ENCODE data around the gene RAD51B.

The RAD51B gene

DNA sequence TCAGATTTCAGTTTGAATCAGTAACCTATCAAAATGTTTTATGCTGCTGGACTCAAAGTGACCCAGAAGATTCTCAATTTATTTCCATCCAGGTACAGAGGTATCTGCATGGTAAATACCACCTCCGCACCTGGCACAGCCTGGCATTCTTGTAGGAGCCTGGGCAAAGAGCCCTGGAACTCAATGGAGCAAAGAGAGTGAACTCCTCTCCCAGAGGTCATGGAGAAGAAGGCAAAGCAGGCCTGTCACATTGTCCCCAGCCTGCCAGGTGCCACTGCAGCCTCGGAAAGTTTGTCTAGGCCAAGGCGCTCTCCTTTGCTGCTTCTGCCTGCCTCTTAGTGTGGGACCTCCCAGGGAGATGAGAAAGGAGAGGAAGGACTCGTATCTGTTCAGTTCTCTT, 653.5 kb downstream of the RAD51B start:
- no peak for DNase-seq (ENCODE audit: low read depth)
- TF ChIP-seq, protein P1, sequence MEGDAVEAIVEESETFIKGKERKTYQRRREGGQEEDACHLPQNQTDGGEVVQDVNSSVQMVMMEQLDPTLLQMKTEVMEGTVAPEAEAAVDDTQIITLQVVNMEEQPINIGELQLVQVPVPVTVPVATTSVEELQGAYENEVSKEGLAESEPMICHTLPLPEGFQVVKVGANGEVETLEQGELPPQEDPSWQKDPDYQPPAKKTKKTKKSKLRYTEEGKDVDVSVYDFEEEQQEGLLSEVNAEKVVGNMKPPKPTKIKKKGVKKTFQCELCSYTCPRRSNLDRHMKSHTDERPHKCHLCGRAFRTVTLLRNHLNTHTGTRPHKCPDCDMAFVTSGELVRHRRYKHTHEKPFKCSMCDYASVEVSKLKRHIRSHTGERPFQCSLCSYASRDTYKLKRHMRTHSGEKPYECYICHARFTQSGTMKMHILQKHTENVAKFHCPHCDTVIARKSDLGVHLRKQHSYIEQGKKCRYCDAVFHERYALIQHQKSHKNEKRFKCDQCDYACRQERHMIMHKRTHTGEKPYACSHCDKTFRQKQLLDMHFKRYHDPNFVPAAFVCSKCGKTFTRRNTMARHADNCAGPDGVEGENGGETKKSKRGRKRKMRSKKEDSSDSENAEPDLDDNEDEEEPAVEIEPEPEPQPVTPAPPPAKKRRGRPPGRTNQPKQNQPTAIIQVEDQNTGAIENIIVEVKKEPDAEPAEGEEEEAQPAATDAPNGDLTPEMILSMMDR (conservative IDR thresholded peaks at IDR 0.05; ENCODE audit: control insufficient read depth, insufficient read depth, low read depth, low read length) = no peak
- no peak overlapping the region for H3K4me3 ChIP-seq (ENCODE audit: control insufficient read depth, low read depth, low read length)

DNA sequence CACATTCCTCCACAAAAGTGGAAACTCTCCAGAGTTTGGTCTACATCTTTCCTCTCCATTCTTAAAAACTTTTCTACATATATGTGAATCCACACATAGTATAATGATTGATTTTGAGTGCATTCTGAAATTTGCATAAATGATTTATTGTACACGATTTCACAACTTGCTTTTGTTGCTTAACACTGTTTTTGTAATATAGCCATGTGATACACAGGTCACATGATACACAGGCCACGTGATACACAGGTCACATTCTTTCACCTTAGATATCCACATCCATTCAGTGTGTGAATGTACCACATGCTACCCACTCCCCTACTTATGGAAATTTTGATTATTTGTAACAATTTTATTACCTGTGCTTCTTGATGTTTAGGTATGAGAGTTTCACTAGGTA, 654.2 kb downstream of the RAD51B start:
- peak; percentile 62 for DNase-seq (ENCODE audit: low read depth)
- no peak overlapping the region for H3K4me3 ChIP-seq (ENCODE audit: control insufficient read depth, low read depth, low read length)
- TF ChIP-seq, protein P1 (conservative IDR thresholded peaks at IDR 0.05; ENCODE audit: control insufficient read depth, insufficient read depth, low read depth, low read length) = no peak

DNA sequence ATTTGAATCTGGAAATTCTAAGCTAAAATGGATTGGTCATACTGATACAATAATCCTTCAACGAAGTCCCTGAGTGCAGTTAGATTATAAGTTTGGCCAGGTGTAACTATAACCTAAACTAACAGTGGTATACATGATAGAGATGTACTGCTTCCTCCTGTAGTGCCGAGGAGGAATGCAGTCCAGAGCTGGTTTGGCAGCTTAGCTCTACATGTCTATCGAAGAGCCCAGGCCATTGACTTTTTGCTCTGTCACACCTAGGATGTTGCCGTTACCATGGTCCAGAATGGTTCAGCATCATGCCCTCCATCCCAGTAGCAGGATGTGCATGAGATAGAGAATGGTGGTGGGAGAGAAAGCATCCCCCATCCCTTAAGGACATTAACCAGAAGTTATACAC, 655.2 kb downstream of the RAD51B start:
- DNase-seq (ENCODE audit: low read depth) = no peak
- H3K4me3 ChIP-seq (ENCODE audit: control insufficient read depth, low read depth, low read length) = no peak overlapping the region
- TF ChIP-seq, protein P1 (conservative IDR thresholded peaks at IDR 0.05; ENCODE audit: control insufficient read depth, insufficient read depth, low read depth, low read length) = no peak

DNA sequence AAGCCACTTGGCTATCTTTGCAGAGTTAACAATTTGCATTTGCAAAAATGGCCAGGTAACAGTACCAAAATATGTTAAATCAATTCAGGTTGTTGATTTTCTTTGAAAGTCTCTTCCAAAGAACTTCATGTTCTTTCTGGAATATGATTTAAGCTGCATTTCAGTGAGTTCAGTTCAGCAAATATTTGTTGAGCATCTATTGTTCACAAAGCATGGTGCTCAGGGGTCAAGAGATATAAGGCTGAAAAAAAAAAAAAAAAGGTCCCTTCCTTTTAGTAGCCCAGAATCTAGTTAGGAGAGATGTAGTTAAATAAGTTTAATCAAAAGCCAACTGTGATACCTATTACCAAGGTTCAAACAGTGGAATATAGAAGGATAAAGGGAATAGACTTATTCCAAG, 656.2 kb downstream of the RAD51B start:
- H3K4me3 ChIP-seq (ENCODE audit: control insufficient read depth, low read depth, low read length) = no peak overlapping the region
- DNase-seq (ENCODE audit: low read depth) = no peak
- TF ChIP-seq, protein P1 (conservative IDR thresholded peaks at IDR 0.05; ENCODE audit: control insufficient read depth, insufficient read depth, low read depth, low read length) = no peak

DNA sequence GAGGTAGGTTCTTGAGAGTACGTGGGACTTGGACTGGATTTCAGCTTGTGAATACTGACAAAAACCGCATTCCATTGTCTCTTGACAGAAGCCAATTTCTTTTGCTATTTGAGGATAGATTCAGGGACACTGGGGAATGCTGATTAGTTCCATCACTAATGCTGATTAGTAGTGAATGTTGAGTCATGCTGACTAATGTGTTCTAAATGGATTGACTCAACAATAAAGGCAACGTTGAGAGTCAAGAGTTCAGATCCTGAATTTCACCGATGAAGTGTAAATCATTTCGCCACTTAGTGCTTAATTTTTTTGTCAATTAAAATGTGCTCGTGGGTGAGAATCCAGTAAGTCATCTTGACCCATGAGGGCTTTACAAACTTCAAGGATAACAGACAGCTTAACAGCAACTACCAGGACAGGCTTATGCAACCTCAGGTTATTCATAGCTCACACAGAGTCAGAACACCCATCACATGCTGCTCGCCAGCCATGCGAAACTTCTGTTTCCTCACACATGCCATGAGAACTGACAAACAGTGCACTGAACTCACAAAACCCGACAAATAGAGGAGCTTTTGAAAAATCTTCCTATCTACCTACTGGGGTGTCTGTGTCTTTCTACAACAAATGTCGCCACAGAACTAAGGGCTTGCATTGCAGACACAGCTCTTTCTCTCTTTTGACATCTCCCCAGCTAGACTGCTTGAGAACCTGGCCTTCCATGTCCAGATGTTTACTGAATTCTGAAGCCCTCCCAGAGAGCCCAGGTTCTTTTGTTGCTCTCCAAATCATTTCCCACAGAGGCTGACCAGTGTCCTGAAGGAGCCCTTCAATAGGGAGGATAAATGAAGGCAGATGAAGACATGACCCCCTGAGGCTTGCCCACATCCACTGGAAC, 656.9 kb downstream of the RAD51B start:
- H3K4me3 ChIP-seq (ENCODE audit: control insufficient read depth, low read depth, low read length) = no peak overlapping the region
- peak; percentile 100 for DNase-seq (ENCODE audit: low read depth)
- TF ChIP-seq, protein P1 (conservative IDR thresholded peaks at IDR 0.05; ENCODE audit: control insufficient read depth, insufficient read depth, low read depth, low read length) = no peak

DNA sequence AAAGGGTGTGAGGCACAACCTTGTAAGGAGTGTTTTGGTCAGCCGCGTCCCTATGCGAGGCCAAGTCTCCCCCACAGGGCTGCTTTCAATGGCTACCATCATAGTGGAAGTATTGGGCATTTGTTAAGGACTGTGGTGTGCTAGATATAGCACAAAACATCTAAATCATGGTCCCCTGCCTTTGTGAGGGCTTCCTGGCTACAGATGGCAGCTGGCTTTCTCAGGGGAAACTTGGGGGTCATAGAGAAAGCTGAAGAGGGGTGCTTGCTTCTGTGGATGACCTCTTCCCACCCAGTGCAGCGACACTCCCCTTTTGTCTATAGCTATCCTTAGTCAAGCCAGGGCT, 657.5 kb downstream of the RAD51B start:
- DNase-seq (ENCODE audit: low read depth) = no peak
- H3K4me3 ChIP-seq (ENCODE audit: control insufficient read depth, low read depth, low read length) = no peak overlapping the region

More for the DNA sequence above, 657.5 kb downstream of the RAD51B start:
- TF ChIP-seq, protein P1 (conservative IDR thresholded peaks at IDR 0.05; ENCODE audit: control insufficient read depth, insufficient read depth, low read depth, low read length) = no peak

All from fibroblast of mammary gland (primary cell).